HG02623 (cell line): ENCODE measurements around the gene C16orf90.

Source experiments
- ATAC-seq: cut with Tn5 transposase; IDR thresholded peaks from one replicate; pipeline ENCODE4 v1.9.1; 2021; ENCODE audit warnings: moderate library complexity; ENCODE audit not compliant: unreplicated experiment

C16orf90 gene

GRCh38 chr16:3467921-3468320 lies 27.4 kb downstream of the C16orf90 start:
- ATAC-seq = no peak

DNA sequence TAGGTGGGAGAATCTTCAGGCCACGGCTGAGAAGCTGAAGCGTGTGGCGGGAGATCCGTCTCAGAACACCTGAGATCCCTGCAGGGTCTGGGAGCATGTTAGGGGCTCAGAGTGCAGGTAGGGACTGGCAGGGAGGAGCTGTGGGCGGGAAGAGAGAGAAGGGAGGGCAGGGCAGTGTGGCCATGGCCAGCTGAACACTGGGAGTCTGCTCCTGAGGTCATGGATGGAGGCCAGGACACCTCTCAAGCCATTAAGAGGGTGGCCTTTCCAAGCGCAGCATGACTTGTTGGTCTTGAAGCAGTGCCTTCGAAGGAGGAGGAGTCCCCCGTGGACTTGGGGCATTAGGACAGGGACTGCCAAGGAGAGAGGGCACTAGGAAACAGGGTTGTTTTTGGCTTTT lies 28.1 kb downstream of the C16orf90 start:
- ATAC-seq = no peak

- no peak for ATAC-seq
These were observed 29.2 kb downstream of the C16orf90 start for GRCh38 chr16:3465911-3466584.

DNA sequence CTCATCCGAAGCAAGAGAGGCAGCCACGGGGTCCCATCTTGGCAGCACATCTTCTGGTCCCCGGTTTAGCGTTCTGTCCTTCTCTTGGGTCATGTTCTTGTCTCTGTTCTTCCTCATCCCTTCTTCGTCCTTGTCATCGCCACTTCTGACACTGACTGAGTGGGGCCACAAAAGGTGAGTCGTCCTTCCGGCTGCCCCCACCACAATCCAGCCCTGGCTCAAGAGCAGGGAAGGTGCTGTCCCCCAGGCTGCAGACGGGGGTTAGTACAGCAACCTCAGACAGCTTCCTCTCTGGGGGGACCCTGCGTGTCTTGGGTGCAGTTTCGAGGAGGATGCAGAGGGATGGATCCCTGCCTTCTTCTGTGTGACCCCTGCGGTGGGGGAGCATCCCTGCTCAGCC lies 30.0 kb downstream of the C16orf90 start:
- no peak for ATAC-seq

- no peak for ATAC-seq
These were observed 34.1 kb downstream of the C16orf90 start for GRCh38 chr16:3461151-3461550.

GRCh38 chr16:3460585-3460984 lies 34.7 kb downstream of the C16orf90 start:
- ATAC-seq = no peak

DNA sequence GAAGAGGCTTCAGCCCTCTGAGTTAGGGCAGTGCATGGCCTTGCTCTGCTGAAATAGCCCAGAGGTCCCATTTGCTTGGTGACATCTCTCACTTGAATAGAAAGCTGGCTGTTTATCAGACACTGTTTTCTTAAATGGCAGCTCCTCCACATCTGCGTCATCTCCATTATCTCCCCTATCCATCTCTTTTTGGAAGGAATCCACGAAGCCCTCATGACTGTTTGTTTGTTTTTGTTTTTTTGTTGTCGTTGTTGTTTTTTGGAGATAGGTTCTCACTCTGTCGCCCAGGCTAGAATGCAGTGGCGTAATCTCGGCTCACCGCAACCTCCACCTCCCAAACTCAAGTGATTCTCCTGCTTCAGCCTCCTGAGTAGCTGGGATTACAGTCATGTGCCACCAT lies 35.2 kb downstream of the C16orf90 start:
- no peak for ATAC-seq

DNA sequence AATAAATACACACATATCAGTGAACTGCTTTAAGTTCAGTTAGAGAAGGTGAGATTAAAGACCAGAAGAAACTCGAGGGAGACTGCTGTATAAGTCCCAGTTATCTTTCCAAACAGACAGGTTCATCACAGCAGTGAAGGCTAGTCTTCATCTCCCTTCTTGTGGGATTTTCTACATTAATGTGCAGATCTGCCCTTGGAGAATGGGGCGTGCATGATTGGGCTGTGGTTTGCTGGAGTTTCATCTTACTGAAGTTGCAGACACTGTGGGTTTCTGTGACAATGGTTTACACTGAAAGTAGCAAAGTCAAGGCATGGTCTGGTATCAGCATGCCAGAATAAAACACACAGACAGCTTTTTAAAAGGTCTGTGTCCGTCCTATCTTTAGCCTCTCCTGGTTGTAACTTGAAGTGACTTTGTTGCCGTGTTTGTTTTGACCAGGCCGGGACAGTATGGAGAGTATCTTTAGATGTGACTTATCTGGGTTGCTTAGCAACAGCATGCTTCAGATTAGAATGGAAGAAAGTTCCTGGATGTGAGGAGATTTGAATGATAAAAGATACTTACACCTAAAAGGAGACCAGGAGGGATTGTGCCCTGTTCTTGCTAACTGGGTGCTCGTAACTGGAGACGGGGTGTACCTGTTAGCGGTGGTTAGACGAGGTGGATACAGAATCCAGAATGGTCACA lies 35.7 kb downstream of the C16orf90 start:
- no peak for ATAC-seq

GRCh38 chr16:3458852-3459361 lies 36.4 kb downstream of the C16orf90 start:
- ATAC-seq = no peak

DNA sequence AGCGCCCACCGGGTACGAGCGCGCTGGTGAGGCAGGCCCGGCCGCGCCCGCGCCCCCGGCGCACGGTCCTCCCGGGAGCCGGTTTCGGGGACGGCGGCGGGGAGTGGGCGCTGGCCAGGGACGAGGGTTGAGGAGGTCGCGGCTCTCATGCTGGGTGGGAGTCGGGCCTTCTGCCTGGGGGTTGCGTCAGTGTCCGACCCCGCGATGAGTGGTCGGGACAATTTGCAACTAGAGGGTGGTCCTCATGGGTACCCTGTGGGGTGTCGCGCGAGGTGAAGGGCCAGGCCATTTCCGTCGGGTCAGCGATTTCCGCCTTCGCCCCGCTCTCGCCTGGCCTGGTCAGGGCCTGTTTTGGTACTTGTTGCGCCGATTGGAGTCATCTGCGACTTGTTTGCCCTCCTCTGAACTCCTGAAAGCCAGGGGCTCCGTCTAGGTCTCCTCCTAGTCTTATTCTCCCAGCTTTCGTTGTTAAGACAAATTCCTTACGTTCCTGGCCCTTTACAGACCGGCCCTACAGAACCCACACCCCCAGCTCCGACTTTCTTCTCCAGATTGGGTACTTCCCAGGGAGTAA lies 36.9 kb downstream of the C16orf90 start:
- ATAC-seq = peak; percentile 8

DNA sequence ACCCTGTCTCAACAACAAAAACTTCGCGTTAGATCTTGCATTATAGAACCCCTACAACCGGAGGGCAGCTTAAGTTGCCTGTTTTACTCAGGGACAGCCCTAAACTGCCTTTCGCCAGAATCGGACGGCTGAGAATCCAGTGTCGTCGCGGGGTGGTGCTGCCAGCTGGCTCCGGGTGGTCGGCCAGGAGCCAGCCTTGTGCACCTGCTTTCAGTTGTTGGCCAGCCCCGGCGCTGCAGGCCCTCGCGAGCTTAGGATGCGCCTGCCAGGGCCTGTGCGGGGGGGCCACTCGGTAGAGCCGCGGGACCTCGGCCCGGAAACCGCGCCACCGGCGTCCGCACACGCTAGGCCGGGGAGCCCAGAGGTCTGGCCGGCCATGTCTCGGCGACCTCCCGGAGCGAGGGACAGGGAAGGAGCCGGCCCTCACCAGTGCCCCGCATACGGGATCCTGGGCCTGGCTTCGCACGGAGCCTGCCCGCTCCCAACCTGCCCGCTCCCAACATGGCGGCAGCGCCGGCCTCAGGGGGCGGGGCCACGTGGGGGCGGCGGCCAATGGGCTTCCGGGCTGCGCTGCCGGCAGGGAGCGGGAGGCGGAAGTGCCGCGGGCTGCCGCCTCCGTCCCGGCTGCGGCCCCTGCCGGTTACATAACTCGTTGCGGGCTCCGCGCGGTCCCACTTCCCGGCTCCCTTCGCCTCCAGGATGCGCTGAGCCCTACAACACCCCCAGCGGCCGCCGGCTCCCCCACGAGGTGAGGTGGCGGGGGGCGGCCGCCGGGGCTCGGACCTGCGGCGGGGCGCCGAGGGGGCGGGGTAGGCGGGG lies 37.6 kb downstream of the C16orf90 start:
- peak; percentile 72 for ATAC-seq

- ATAC-seq = no peak
These were observed 40.6 kb downstream of the C16orf90 start for GRCh38 chr16:3454631-3455147.

DNA sequence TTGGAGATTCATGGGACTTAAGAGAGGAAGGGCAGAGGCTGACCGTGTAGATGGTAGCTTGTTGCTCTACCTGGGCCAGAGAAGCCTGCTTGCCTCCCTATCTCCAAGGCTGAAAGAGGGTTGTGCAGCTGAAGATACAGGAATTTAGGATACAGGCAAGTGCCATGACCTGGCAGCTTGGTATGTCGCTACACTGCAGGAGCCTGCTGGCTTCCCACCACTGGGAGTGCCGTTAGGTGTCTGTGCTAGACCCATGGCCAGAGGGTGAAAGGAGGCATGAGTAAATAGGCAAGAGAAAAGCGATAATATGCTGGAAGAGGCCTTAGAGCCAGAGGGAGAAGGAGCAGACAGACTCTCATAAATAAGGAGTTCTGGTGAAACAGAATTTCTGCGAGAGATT lies 41.2 kb downstream of the C16orf90 start:
- no peak for ATAC-seq

GRCh38 chr16:3444032-3444388 lies 51.3 kb downstream of the C16orf90 start:
- no peak for ATAC-seq
